Calu3 (cell line): ENCODE measurements around the gene ASAH2. TPM values are rescaled to one million over a fixed set of nuclear protein-coding genes. Genes with fewer than 3 reads are reported as not detected.
A peak's percentile ranks its signal among the peaks of the same experiment; 100 is the strongest.

Source experiments
- Bru-seq: library from RNA; stranded (reverse); fragments of 400-500 nt; gene quantifications from one replicate; lab custom pipeline; 2021; lab: Mats Ljungman, UMichigan
- BruChase-seq, 2 experiments: library from RNA; stranded (reverse); fragments of 400-500 nt; gene quantifications; one replicate each; lab custom pipeline; 2021; lab: Mats Ljungman, UMichigan
- BruUV-seq: library from RNA; stranded (reverse); fragments of 400-500 nt; replicated peaks from 2 replicates; lab custom pipeline; 2021; lab: Mats Ljungman, UMichigan
- CTCF ChIA-PET: fragments of 300-600 bp; sonication (Branson Sonifier 250); formaldehyde crosslinking; loops from one replicate; lab custom pipeline; 2022; ENCODE audit warnings: antibody characterized with exemption; lab: Charles Lee
- DNase-seq: peaks from one replicate; pipeline ENCODE4 v3.0.0; 2022
- H3K27ac Mint-ChIP-seq: one replicate; pipeline ENCODE4 v1.8.0; 2022; ENCODE audit warnings: mixed read lengths; ENCODE audit not compliant: unreplicated experiment
- H3K27me3 Mint-ChIP-seq: one replicate; pipeline ENCODE4 v1.8.0; 2022; ENCODE audit warnings: mixed read lengths; ENCODE audit not compliant: unreplicated experiment
- H3K36me3 Mint-ChIP-seq: one replicate; pipeline ENCODE4 v1.8.0; 2022; ENCODE audit warnings: mild to moderate bottlenecking, moderate library complexity, mixed read lengths; ENCODE audit not compliant: insufficient read depth, unreplicated experiment
- H3K4me1 Mint-ChIP-seq: one replicate; pipeline ENCODE4 v1.8.0; 2022; ENCODE audit warnings: mild to moderate bottlenecking, low read depth, mixed read lengths; ENCODE audit not compliant: unreplicated experiment
- H3K4me3 Mint-ChIP-seq: one replicate; pipeline ENCODE4 v1.8.0; 2022; ENCODE audit warnings: mild to moderate bottlenecking, low read depth, moderate library complexity, mixed read lengths; ENCODE audit not compliant: unreplicated experiment
- H3K9me3 Mint-ChIP-seq: one replicate; pipeline ENCODE4 v1.8.0; 2022; ENCODE audit warnings: low read depth, mixed read lengths; ENCODE audit not compliant: unreplicated experiment
- intact Hi-C: fragments of 100-400 bp; cut with micrococcal nuclease; formaldehyde crosslinking; loops from one replicate; pipeline ENCODE4 v1.10.0; 2022; ENCODE audit not compliant: unreplicated experiment
- long read RNA-seq: library from polyadenylated mRNA; stranded (forward); transcript quantifications from one replicate; pipeline ENCODE4 v2.0.0, GENCODE V29; 2022
- total RNA-seq: library from RNA; stranded (reverse); gene quantifications from 2 replicates; pipeline ENCODE4 v1.2.3, GENCODE V29; 2022
- TF ChIP-seq, protein P1 (sequence below): fragments of 200-600 bp; IDR thresholded peaks from one replicate; pipeline ENCODE4 v1.8.0; 2022; ENCODE audit warnings: antibody characterized with exemption; ENCODE audit not compliant: unreplicated experiment

ASAH2 gene
- 3.3 and 3.9 TPM in 2 replicates for total RNA-seq
- Bru-seq, nascent RNA = percentile 24 among the genes with signal in this experiment
- percentile 21 among the genes with signal in this experiment for BruChase-seq, experiment 1, labeled RNA remaining after a 6-hour chase
- BruChase-seq, experiment 2, labeled RNA remaining after a 2-hour chase = percentile 23 among the genes with signal in this experiment
- long read RNA-seq = 0 reads

DNA sequence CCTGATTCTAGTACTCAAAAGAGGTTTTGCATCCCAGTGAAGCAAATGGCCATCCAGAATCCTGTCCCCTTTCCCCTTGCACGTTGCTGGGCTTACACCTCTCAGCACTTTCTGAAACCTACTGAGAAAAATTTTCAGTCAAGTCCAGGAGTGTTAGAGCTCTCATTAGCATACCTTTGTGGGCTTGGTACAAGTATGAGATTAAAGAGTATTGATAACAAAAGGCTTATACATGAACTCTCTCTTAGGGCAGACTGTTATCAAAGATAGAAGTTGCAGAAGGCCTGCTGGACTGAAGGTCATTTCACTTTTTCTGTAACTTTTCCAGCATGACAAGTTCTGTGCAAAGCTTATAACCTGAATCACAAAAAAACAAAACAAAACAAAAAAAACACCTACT lies at the start of gene ASAH2:
ASAH2 (minus strand) TSS at position 123 of the 400 bp plus-strand sequence. CDS start 2,906 bp downstream, outside the sequence.
- peaks cover 69% of the 10 kb centered on the region for H3K27me3 Mint-ChIP-seq
- CTCF ChIA-PET = no interaction called here
- intact Hi-C loops = no loop called here

DNA sequence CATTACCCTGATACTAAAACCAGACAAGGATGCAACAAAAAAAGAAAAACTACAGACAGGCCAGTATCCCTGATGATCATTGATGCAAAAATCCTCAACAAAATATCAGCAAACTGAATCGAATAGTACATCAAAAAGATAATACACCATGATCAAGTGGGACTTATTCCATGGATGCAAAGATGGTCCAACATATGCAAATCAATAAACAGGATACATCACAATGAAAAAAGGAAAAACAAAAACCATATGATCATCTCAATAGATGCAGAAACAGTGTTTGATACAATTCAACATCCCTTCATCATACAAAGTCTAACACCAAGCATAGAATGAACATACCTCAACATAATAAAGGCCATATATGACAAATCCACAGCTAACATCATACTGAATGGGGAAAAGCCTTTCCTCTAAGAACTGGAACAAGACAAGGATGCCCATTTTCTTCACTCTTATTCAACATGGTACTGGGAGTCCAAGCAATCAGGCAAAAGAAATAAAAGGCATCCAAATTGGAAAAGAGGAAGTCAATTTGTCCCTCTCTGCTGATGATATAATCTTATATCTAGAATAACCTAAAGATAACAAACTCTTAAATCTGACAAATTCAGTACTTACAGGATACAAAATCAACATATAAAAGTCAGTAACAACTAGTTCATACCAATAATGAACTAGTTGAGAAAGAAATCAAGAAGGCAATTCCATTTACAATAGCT lies 48.8 kb upstream of the ASAH2 start:
- no peaks in the 10 kb centered on the region for H3K4me1 Mint-ChIP-seq
- intact Hi-C loops = no loop called here
- no peak for DNase-seq
- CTCF ChIA-PET = no interaction called here
- no peak overlapping the region for H3K4me3 Mint-ChIP-seq
- no peak overlapping the region for H3K27ac Mint-ChIP-seq
- H3K27me3 Mint-ChIP-seq = no peaks in the 10 kb centered on the region
- TF ChIP-seq, protein P1, sequence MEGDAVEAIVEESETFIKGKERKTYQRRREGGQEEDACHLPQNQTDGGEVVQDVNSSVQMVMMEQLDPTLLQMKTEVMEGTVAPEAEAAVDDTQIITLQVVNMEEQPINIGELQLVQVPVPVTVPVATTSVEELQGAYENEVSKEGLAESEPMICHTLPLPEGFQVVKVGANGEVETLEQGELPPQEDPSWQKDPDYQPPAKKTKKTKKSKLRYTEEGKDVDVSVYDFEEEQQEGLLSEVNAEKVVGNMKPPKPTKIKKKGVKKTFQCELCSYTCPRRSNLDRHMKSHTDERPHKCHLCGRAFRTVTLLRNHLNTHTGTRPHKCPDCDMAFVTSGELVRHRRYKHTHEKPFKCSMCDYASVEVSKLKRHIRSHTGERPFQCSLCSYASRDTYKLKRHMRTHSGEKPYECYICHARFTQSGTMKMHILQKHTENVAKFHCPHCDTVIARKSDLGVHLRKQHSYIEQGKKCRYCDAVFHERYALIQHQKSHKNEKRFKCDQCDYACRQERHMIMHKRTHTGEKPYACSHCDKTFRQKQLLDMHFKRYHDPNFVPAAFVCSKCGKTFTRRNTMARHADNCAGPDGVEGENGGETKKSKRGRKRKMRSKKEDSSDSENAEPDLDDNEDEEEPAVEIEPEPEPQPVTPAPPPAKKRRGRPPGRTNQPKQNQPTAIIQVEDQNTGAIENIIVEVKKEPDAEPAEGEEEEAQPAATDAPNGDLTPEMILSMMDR = no peak
- no peaks in the 10 kb centered on the region for H3K9me3 Mint-ChIP-seq
- no peaks in the 10 kb centered on the region for H3K36me3 Mint-ChIP-seq
- no TSS peak for BruUV-seq

More for the DNA sequence above, at the start of gene ASAH2:
- H3K27ac Mint-ChIP-seq = no peak within 1 kb of the TSS
- no peaks in the 10 kb centered on the region for H3K9me3 Mint-ChIP-seq
- no peaks in the 10 kb centered on the region for H3K36me3 Mint-ChIP-seq
- H3K4me1 Mint-ChIP-seq = no peaks in the 10 kb centered on the region
- no peak within 1 kb of the TSS for H3K4me3 Mint-ChIP-seq
- TF ChIP-seq, protein P1 = no peak
- BruUV-seq = no TSS peak
- DNase-seq = no peak

DNA sequence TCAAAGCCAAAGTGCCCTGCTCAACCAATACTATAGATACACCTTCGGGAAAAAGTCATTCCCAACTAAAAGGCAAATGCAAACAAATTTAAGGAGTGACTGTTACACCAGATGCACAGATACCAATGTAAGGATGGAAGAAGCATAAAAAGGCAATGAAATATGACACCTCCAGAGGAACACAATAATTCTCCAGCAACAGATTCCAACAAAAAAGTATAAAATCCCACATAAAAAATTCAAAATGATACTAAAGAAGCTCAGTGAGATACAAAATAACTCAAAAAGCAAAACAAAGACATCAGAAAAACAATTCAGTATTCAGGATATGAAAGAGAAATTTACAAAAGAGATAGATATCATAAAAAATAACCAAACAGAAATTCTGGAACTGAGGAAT lies 44.1 kb upstream of the ASAH2 start:
- H3K36me3 Mint-ChIP-seq = peaks cover 5% of the 10 kb centered on the region
- H3K4me1 Mint-ChIP-seq = no peaks in the 10 kb centered on the region
- TF ChIP-seq, protein P1 = no peak
- no peak for DNase-seq
- no peak overlapping the region for H3K27ac Mint-ChIP-seq
- no peak overlapping the region for H3K4me3 Mint-ChIP-seq
- CTCF ChIA-PET = no interaction called here
- intact Hi-C loops = no loop called here
- no peaks in the 10 kb centered on the region for H3K9me3 Mint-ChIP-seq
- BruUV-seq = no TSS peak
- no peaks in the 10 kb centered on the region for H3K27me3 Mint-ChIP-seq

DNA sequence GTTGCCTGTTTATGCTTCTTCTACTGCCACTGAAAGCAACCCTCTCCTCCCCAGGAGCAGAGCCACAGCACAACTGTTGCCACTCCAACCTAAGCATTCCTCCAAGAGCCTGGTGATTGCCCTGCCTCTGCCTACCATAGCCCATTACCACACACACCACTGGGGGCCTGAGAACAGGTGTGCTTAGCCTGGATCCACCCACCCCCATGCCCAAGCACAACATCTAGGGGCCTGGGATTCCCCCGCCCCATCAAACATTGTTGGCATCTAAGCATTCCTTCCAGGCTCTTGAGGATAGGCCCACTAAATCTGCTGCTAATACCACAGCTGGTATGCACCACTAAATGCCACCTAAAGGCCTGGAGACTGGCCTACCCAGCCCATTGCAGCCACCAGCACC lies 43.3 kb upstream of the ASAH2 start:
- no peak for DNase-seq
- CTCF ChIA-PET = no interaction called here
- BruUV-seq = no TSS peak
- Mint-ChIP-seq H3K27ac (no peak overlapping the region), H3K4me1 (no peaks in the 10 kb centered on the region), H3K9me3 (no peaks in the 10 kb centered on the region), H3K27me3 (no peaks in the 10 kb centered on the region), H3K36me3 (peaks cover 5% of the 10 kb centered on the region), H3K4me3 (no peak overlapping the region)
- intact Hi-C loops = no loop called here
- TF ChIP-seq, protein P1 = no peak
